K562 (cell line): ENCODE measurements around the gene RAD21L1. TPM values are rescaled to one million over a fixed set of nuclear protein-coding genes. Genes with fewer than 3 reads are reported as not detected.

ENCODE experiments used
- ATAC-seq: fragments of 200-7000 bp; cut with Tn5 transposase; 3 replicates; pipeline ENCODE4 v1.9.1; 2020; ENCODE audit warnings: moderate library complexity
- BruUV-seq: library from RNA; stranded (reverse); fragments of 400-500 nt; replicated peaks from 2 replicates; lab custom pipeline; 2021; lab: Mats Ljungman, UMichigan
- CTCF ChIA-PET: fragments of 300-600 bp; formaldehyde crosslinking; extraction: SDS; loops from one replicate; lab custom pipeline; 2021; ENCODE audit warnings: low intra/inter-chr PET ratio; lab: Yijun Ruan, JAX
- POLR2A ChIA-PET: fragments of 300-600, 350-650 bp; sonication (Branson Sonifier 250); formaldehyde crosslinking; extraction: SDS; loops from one replicate; lab custom pipeline; 2021; ENCODE audit warnings: antibody characterized with exemption, inconsistent platforms; lab: Yijun Ruan, JAX
- DNase-seq, 4 experiments: peaks; one replicate each; pipeline versions ENCODE4 v3.0.0 to v3.0.0-alpha.2; 2011 to 2018; ENCODE audit warnings: low spot score in 3 of 4, mixed read lengths in 3 of 4; ENCODE audit errors: extremely low read depth in 1 of 4
- FAIRE-seq: peaks from 2 replicates; lab custom pipeline; 2011; peaks lifted over from hg19 to GRCh38; lab: Jason Lieb, UNC
- H2AFZ ChIP-seq: 2 replicates; pipeline ENCODE4 v1.6.0; 2011; ENCODE audit warnings: low read depth, low read length, control low read depth, inconsistent platforms
- H3K27ac ChIP-seq: fragments of 200-600 bp; 3 replicates; pipeline ENCODE4 v1.8.0; 2011; ENCODE audit warnings: low read depth, mild to moderate bottlenecking, control low read depth, inconsistent platforms, low read length, moderate library complexity, mixed read lengths; ENCODE audit errors: extremely low read depth
- H3K27me3 ChIP-seq, 2 experiments: fragments of 300-600 bp in 1 of 2; 2 replicates in 1 of 2; 3 replicates in 1 of 2; pipeline versions ENCODE4 v1.6.0 to v1.8.0; 2011; ENCODE audit warnings: inconsistent platforms in 2 of 2, low read length in 2 of 2, mild to moderate bottlenecking in 1 of 2, mixed read lengths in 1 of 2, moderate library complexity in 1 of 2; ENCODE audit not compliant: control insufficient read depth in 2 of 2, insufficient read depth in 2 of 2
- H3K36me3 ChIP-seq: fragments of 300-600 bp; 3 replicates; pipeline ENCODE4 v1.8.0; 2011; ENCODE audit warnings: mild to moderate bottlenecking, low read length, inconsistent platforms; ENCODE audit not compliant: control insufficient read depth, insufficient read depth
- H3K4me1 ChIP-seq, 2 experiments: fragments of 200-600 bp in 1 of 2; replicated peaks in 1 of 2; 2 replicates in 1 of 2; 3 replicates in 1 of 2; pipeline versions ENCODE4 v1.5.1 to v1.8.0; 2011; ENCODE audit warnings: inconsistent platforms in 2 of 2, low read length in 2 of 2, mild to moderate bottlenecking in 1 of 2, mixed read lengths in 1 of 2, moderate library complexity in 1 of 2; ENCODE audit not compliant: control insufficient read depth in 2 of 2, insufficient read depth in 2 of 2
- H3K4me2 ChIP-seq: 2 replicates; pipeline ENCODE4 v1.6.1; 2011; ENCODE audit warnings: low read length, control low read depth, inconsistent platforms, mixed read lengths; ENCODE audit not compliant: insufficient read depth
- H3K4me3 ChIP-seq: fragments of 200-600 bp; sonication (generic), shearing (Covaris generic); 2 replicates; pipeline ENCODE4 v1.5.1; 2016; ENCODE audit warnings: control low read depth, inconsistent platforms
- H3K79me2 ChIP-seq: fragments of 200-600 bp; 3 replicates; pipeline ENCODE4 v1.8.0; 2011; ENCODE audit warnings: low read length, inconsistent platforms; ENCODE audit not compliant: control insufficient read depth, insufficient read depth
- H3K9ac ChIP-seq, 2 experiments: 2 replicates each; pipeline versions ENCODE4 v1.6.0 to v1.6.1; 2011; ENCODE audit warnings: low read depth in 2 of 2, low read length in 2 of 2, control low read depth in 1 of 2, inconsistent platforms in 1 of 2, mild to moderate bottlenecking in 1 of 2, mixed read lengths in 1 of 2; ENCODE audit not compliant: insufficient read depth in 1 of 2
- H3K9me1 ChIP-seq: one replicate; pipeline ENCODE4 v1.6.0; 2011; ENCODE audit warnings: inconsistent platforms, mild to moderate bottlenecking, low read length, moderate library complexity; ENCODE audit not compliant: control insufficient read depth, insufficient read depth
- H3K9me3 ChIP-seq: replicated peaks from 2 replicates; pipeline ENCODE4 v1.5.1; 2011; ENCODE audit warnings: low read depth, low read length, inconsistent platforms; ENCODE audit not compliant: control insufficient read depth, insufficient read depth
- H4K20me1 ChIP-seq: replicated peaks from 2 replicates; pipeline ENCODE4 v1.6.1; 2011; ENCODE audit warnings: low read length, inconsistent platforms, mixed read lengths; ENCODE audit not compliant: control insufficient read depth, insufficient read depth
- ARHGAP35 ChIP-seq: fragments of 450-650 bp; IDR thresholded peaks from 2 replicates; pipeline ENCODE4 v1.6.1; 2018; ENCODE audit not compliant: partially characterized antibody
- CHAMP1 ChIP-seq: fragments of 450-650 bp; IDR thresholded peaks from 2 replicates; pipeline ENCODE4 v1.6.1; 2016; ENCODE audit warnings: mild to moderate bottlenecking
- ELF2 ChIP-seq: fragments of 250-450 bp; sonication (Bioruptor Pico); IDR thresholded peaks from 2 replicates; pipeline ENCODE4 v1.5.0; 2021; ENCODE audit warnings: mild to moderate bottlenecking
- MEF2D ChIP-seq: conservative IDR thresholded peaks from 2 replicates; pipeline ENCODE4 v1.6.1; 2016; ENCODE audit warnings: low read depth, missing genetic modification characterization, missing compliant biosample characterization
- RNF2 ChIP-seq: sonication (generic); IDR thresholded peaks from 2 replicates; pipeline ENCODE4 v1.6.1; 2016
- XRCC4 ChIP-seq: IDR thresholded peaks from one replicate; pipeline ENCODE4 v1.6.1; 2011; ENCODE audit not compliant: insufficient read depth, insufficient read length; ENCODE audit errors: extremely low read depth
- ZNF280A ChIP-seq: fragments of 450-650 bp; IDR thresholded peaks from 2 replicates; pipeline ENCODE4 v1.6.1; 2018; ENCODE audit warnings: mild to moderate bottlenecking, low read depth; ENCODE audit not compliant: partially characterized antibody
- ZNF764 ChIP-seq: fragments of 250-450 bp; sonication (Bioruptor Pico); IDR thresholded peaks from 2 replicates; pipeline ENCODE4 v1.4.0; 2020; ENCODE audit warnings: low read depth, mild to moderate bottlenecking, moderate library complexity
- ZNF778 ChIP-seq: fragments of 450-650 bp; formaldehyde crosslinking; IDR thresholded peaks from 2 replicates; pipeline ENCODE4 v1.4.0; 2020; ENCODE audit warnings: mild to moderate bottlenecking, moderate library complexity
- WGBS: fragments of 100-300 bp; shearing (Covaris generic); methylation state at CpG from one replicate; pipeline ENCODE4 v1.1.6; 2016; ENCODE audit warnings: low coverage, mixed read lengths; ENCODE audit not compliant: insufficient coverage; ENCODE audit errors: missing lambda C conversion rate; 5-methylcytosine and 5-hydroxymethylcytosine counted together
- in situ Hi-C: fragments of 300-500 bp; cut with MboI; formaldehyde crosslinking; loops from 4 replicates; pipeline ENCODE4 v1.15.0; 2018; ENCODE audit warnings: inconsistent platforms, mixed read lengths
- intact Hi-C: fragments of 100-400 bp; cut with micrococcal nuclease; formaldehyde crosslinking; loops from 2 replicates; pipeline ENCODE4 v1.14.2; 2022
- polyA plus RNA-seq, 8 experiments: library from polyadenylated mRNA; depleted of rRNA in 4 of 8; stranded (reverse) in 5 of 8; unstranded in 3 of 8; fragments of >200 nt; fragmentation: Nextera tagmentation in 2 of 8; fragmentation: Illumina TruSeq in 1 of 8; extraction: Ambion mirVana in 2 of 8; extraction: Trizol in 1 of 8; gene quantifications; 2 replicates each; pipeline versions ENCODE4 v1.2.1 to v1.2.3, GENCODE V29; 2011 to 2014; ENCODE audit warnings: inconsistent platforms in 1 of 8, missing spikeins in 1 of 8
- total RNA-seq, 7 experiments: library from RNA; depleted of rRNA in 6 of 7; stranded (reverse); fragments of >200 nt in 6 of 7; fragmentation: Illumina TruSeq in 2 of 7; extraction: Trizol in 2 of 7; gene quantifications; 2 replicates each; pipeline versions ENCODE4 v1.2.1 to v1.2.3, GENCODE V29; 2011 to 2021; ENCODE audit warnings: low replicate concordance in 1 of 7
- TF ChIP-seq, protein P1 (sequence below): fragments of 450-650 bp; formaldehyde crosslinking; IDR thresholded peaks from 2 replicates; pipeline ENCODE4 v1.4.0; 2020; ENCODE audit warnings: mild to moderate bottlenecking, moderate library complexity
- TF ChIP-seq, protein P2 (sequence below): fragments of 250-450 bp; sonication (Bioruptor Pico); IDR thresholded peaks from 2 replicates; pipeline ENCODE4 v1.4.0; 2020; ENCODE audit warnings: borderline replicate concordance
- TF ChIP-seq, protein P3 (sequence below): sonication (generic); formaldehyde crosslinking; IDR thresholded peaks from 2 replicates; pipeline ENCODE4 v1.8.1; 2023; ENCODE audit warnings: mild to moderate bottlenecking, missing genetic modification reagents

Gene RAD21L1
- total and polyA plus RNA-seq, 9 of the 15 experiments (the other 6 are each of a cell fraction or from before 2014, with no cell fraction given), result 0.17 to 1.7 (median 0.45) TPM; not detected in 1

GRCh38 chr20:1282966-1283365 lies 57.1 kb downstream of the RAD21L1 start:
- ATAC-seq (no peak), FAIRE-seq (no peak), DNase-seq (no peak)
- Histone ChIP-seq H3K36me3 (no peaks in the 10 kb centered on the region), H3K27ac (no peak overlapping the region), H2AFZ (no peak overlapping the region), H4K20me1 (0 out of 2 replicates have a peak, but pooled peaks cover 3% of the 10 kb centered on the region), H3K9ac (no peak overlapping the region), H3K27me3 (no peaks in the 10 kb centered on the region), H3K9me1 (no peaks in the 10 kb centered on the region), H3K79me2 (no peaks in the 10 kb centered on the region), H3K4me3 (no peak overlapping the region), H3K4me1 (peaks cover 0 to 3% of the 10 kb centered on the region in 2 experiments; a peak in 2 of 5 replicates), H3K9me3 (no peaks in the 10 kb centered on the region), H3K4me2 (no peak overlapping the region)
- CTCF ChIA-PET, result no interaction called here
- BruUV-seq, result no TSS peak
- intact Hi-C loops, result no loop called here
- WGBS, result 47% methylated on average over 2 of the region's 3 CpGs
- in situ Hi-C loops, result no loop called here
- POLR2A ChIA-PET, result interaction anchor here (0.8 kb wide), 1 partner anchor 9 kb away, joined by 3 read pairs; no protein-coding TSS in a partner anchor
- TF ChIP-seq RNF2, result no peak
- TF ChIP-seq ZNF778 (CRISPR knock-in tag), result no peak
- no peak for TF ChIP-seq ELF2 (CRISPR knock-in tag)
- no peak for TF ChIP-seq MEF2D (tag)
- TF ChIP-seq, protein P1, sequence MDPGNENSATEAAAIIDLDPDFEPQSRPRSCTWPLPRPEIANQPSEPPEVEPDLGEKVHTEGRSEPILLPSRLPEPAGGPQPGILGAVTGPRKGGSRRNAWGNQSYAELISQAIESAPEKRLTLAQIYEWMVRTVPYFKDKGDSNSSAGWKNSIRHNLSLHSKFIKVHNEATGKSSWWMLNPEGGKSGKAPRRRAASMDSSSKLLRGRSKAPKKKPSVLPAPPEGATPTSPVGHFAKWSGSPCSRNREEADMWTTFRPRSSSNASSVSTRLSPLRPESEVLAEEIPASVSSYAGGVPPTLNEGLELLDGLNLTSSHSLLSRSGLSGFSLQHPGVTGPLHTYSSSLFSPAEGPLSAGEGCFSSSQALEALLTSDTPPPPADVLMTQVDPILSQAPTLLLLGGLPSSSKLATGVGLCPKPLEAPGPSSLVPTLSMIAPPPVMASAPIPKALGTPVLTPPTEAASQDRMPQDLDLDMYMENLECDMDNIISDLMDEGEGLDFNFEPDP (CRISPR knock-in tag), result no peak
- no peak for TF ChIP-seq ZNF764 (CRISPR knock-in tag)
- TF ChIP-seq CHAMP1, result no peak
- no peak for TF ChIP-seq XRCC4
- no peak for TF ChIP-seq ARHGAP35
- TF ChIP-seq, protein P2, sequence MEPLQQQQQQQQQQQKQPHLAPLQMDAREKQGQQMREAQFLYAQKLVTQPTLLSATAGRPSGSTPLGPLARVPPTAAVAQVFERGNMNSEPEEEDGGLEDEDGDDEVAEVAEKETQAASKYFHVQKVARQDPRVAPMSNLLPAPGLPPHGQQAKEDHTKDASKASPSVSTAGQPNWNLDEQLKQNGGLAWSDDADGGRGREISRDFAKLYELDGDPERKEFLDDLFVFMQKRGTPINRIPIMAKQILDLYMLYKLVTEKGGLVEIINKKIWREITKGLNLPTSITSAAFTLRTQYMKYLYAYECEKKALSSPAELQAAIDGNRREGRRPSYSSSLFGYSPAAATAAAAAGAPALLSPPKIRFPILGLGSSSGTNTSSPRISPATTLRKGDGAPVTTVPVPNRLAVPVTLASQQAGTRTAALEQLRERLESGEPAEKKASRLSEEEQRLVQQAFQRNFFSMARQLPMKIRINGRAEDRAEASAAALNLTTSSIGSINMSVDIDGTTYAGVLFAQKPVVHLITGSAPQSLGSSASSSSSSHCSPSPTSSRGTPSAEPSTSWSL (CRISPR knock-in tag), result no peak
- TF ChIP-seq, protein P3, sequence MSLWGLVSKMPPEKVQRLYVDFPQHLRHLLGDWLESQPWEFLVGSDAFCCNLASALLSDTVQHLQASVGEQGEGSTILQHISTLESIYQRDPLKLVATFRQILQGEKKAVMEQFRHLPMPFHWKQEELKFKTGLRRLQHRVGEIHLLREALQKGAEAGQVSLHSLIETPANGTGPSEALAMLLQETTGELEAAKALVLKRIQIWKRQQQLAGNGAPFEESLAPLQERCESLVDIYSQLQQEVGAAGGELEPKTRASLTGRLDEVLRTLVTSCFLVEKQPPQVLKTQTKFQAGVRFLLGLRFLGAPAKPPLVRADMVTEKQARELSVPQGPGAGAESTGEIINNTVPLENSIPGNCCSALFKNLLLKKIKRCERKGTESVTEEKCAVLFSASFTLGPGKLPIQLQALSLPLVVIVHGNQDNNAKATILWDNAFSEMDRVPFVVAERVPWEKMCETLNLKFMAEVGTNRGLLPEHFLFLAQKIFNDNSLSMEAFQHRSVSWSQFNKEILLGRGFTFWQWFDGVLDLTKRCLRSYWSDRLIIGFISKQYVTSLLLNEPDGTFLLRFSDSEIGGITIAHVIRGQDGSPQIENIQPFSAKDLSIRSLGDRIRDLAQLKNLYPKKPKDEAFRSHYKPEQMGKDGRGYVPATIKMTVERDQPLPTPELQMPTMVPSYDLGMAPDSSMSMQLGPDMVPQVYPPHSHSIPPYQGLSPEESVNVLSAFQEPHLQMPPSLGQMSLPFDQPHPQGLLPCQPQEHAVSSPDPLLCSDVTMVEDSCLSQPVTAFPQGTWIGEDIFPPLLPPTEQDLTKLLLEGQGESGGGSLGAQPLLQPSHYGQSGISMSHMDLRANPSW (CRISPR knock-in tag), result no peak
- no peak for TF ChIP-seq ZNF280A
